Transverse colon (tissue), 3 donors: ENCODE data around the gene ORC1.

Experiments used
- CTCF ChIP-seq, 5 experiments: fragments of 200-600 bp in 3 of 5; fragments of 450-650 bp in 2 of 5; sonication (generic) in 3 of 5; IDR thresholded peaks; 1 replicate in 2 of 5; 2 replicates in 3 of 5; pipeline ENCODE4 v1.5.1; 2016 to 2017; ENCODE audit warnings: antibody characterized with exemption in 5 of 5, inconsistent platforms in 3 of 5, mild to moderate bottlenecking in 2 of 5, moderate library complexity in 1 of 5
- EP300 ChIP-seq: sonication (generic); formaldehyde crosslinking; IDR thresholded peaks from one replicate; pipeline ENCODE4 v1.6.1; 2017; ENCODE audit warnings: antibody characterized with exemption, low read depth

GRCh38 chr1:52323731-52324130 lies 80.5 kb downstream of the ORC1 start:
- TF ChIP-seq CTCF (IDR thresholded peaks at IDR 0.05) (no peak), EP300 (no peak)
